ENCODE measurements around the gene ZFPM1.

Gene ZFPM1

DNA sequence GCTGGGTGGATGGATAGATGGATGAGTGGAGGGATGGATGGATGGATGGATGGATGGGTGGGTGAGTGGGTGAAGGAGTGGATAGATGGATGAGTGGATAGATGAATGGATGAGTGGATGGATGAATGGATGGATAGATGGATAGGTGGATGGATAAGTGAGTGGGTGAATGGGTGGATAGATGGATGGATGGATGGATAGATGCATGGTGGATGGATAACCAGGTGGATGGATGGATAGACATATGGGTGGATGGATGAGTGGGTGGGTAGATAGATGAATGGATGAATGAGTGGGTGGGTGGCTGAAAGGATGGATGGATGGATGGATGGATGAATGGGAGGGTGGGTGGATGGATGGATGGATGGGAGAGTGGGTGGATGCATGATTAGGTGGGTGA lies 66.2 kb downstream of the ZFPM1 start:
- no peaks in the 10 kb centered on the region for H3K9me3 ChIP-seq (ENCODE audit: control insufficient read depth, low read length)
- no peaks in the 10 kb centered on the region for H3K4me1 ChIP-seq
- no peaks in the 10 kb centered on the region for H3K36me3 ChIP-seq (ENCODE audit: control insufficient read depth, insufficient read depth, low read length)
- H3K27ac ChIP-seq, result no peak overlapping the region
- H3K9ac ChIP-seq, result no peak overlapping the region
- TF ChIP-seq, protein P1, sequence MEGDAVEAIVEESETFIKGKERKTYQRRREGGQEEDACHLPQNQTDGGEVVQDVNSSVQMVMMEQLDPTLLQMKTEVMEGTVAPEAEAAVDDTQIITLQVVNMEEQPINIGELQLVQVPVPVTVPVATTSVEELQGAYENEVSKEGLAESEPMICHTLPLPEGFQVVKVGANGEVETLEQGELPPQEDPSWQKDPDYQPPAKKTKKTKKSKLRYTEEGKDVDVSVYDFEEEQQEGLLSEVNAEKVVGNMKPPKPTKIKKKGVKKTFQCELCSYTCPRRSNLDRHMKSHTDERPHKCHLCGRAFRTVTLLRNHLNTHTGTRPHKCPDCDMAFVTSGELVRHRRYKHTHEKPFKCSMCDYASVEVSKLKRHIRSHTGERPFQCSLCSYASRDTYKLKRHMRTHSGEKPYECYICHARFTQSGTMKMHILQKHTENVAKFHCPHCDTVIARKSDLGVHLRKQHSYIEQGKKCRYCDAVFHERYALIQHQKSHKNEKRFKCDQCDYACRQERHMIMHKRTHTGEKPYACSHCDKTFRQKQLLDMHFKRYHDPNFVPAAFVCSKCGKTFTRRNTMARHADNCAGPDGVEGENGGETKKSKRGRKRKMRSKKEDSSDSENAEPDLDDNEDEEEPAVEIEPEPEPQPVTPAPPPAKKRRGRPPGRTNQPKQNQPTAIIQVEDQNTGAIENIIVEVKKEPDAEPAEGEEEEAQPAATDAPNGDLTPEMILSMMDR (IDR thresholded peaks at IDR 0.05), result no peak
- H3K27me3 ChIP-seq (ENCODE audit: control insufficient read depth, insufficient read depth, low read length), result no peaks in the 10 kb centered on the region
- no peak overlapping the region for H3K4me3 ChIP-seq (ENCODE audit: low read depth, low read length)
- H3K79me2 ChIP-seq, result no peaks in the 10 kb centered on the region
- no peak overlapping the region for H3K4me2 ChIP-seq (ENCODE audit: low read length)
- no peak overlapping the region for H2AFZ ChIP-seq

- Histone ChIP-seq H3K9ac (no peak overlapping the region), H3K79me2 (no peaks in the 10 kb centered on the region), H3K27me3 (ENCODE audit: control insufficient read depth, insufficient read depth, low read length) (no peaks in the 10 kb centered on the region), H3K9me3 (ENCODE audit: control insufficient read depth, low read length) (no peaks in the 10 kb centered on the region), H3K36me3 (ENCODE audit: control insufficient read depth, insufficient read depth, low read length) (no peaks in the 10 kb centered on the region), H3K4me2 (ENCODE audit: low read length) (no peak overlapping the region), H3K27ac (no peak overlapping the region), H2AFZ (no peak overlapping the region), H3K4me3 (ENCODE audit: low read depth, low read length) (no peak overlapping the region), H3K4me1 (no peaks in the 10 kb centered on the region)
- TF ChIP-seq, protein P1 (IDR thresholded peaks at IDR 0.05), result no peak
Measured at GRCh38 chr16:88519938-88520653, 67.0 kb downstream of the ZFPM1 start.

DNA sequence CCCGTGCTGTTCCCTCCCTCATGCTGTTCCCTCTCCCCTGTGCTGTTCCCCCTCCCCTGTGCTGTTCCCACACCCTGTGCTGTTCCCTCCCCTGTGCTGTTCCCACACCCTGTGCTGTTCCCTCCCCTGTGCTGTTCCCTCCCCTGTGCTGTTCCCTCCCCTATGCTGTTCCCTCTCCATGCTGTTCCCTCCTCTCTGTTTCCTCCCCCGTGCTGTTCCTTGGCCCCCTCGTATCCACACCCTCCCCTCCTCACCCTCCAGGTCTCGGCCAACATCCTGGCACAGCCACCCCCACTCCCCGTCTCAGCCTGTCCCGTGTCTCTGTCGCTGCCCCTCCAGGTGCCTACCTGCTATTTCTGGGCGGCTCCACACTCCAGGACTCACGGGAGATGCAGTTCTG lies 68.6 kb downstream of the ZFPM1 start:
- TF ChIP-seq, protein P1 (IDR thresholded peaks at IDR 0.05), result no peak
- Histone ChIP-seq H3K27me3 (ENCODE audit: control insufficient read depth, insufficient read depth, low read length) (no peaks in the 10 kb centered on the region), H3K4me3 (ENCODE audit: low read depth, low read length) (no peak overlapping the region), H3K27ac (no peak overlapping the region), H3K9ac (no peak overlapping the region), H3K4me1 (no peaks in the 10 kb centered on the region), H2AFZ (no peak overlapping the region), H3K4me2 (ENCODE audit: low read length) (no peak overlapping the region), H3K79me2 (no peaks in the 10 kb centered on the region), H3K9me3 (ENCODE audit: control insufficient read depth, low read length) (no peaks in the 10 kb centered on the region), H3K36me3 (ENCODE audit: control insufficient read depth, insufficient read depth, low read length) (no peaks in the 10 kb centered on the region)

- H3K9ac ChIP-seq, result no peak overlapping the region
- H3K27me3 ChIP-seq (ENCODE audit: control insufficient read depth, insufficient read depth, low read length), result no peaks in the 10 kb centered on the region
- H3K4me2 ChIP-seq (ENCODE audit: low read length), result no peak overlapping the region
- no peaks in the 10 kb centered on the region for H3K79me2 ChIP-seq
- H3K27ac ChIP-seq, result no peak overlapping the region
- H3K9me3 ChIP-seq (ENCODE audit: control insufficient read depth, low read length), result no peaks in the 10 kb centered on the region
- TF ChIP-seq, protein P1 (IDR thresholded peaks at IDR 0.05), result no peak
- no peak overlapping the region for H2AFZ ChIP-seq
- H3K4me3 ChIP-seq (ENCODE audit: low read depth, low read length), result no peak overlapping the region
- H3K36me3 ChIP-seq (ENCODE audit: control insufficient read depth, insufficient read depth, low read length), result no peaks in the 10 kb centered on the region
- H3K4me1 ChIP-seq, result no peaks in the 10 kb centered on the region
Measured at GRCh38 chr16:88522276-88522949, 69.3 kb downstream of the ZFPM1 start.

All from parathyroid adenoma (tissue), 2 donors.